ENCODE results near the gene ETS1.

ETS1 gene

DNA sequence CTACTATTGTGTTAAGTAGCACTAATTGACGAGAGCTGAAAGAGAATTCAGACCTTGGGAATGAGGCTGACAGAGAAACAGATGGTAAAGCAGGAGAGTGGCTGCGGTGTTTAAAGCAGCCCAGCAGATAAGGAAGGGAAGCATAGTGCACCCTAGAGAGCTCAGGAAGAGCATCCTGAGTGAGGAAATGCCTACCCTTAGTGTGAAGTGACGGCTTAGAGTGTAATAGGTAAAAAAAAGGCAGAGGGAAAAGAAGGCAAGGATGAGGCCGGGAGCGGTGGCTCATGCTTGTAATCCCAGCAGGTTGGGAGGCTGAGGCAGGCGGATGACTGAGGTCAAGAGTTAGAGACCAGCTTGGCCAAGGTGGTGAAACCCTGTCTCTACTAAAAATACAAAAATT lies 22.4 kb upstream of the ETS1 start:
- H3K27ac Mint-ChIP-seq: peak overlapping the region; percentile 96
- no peaks in the 10 kb centered on the region for H3K36me3 Mint-ChIP-seq (ENCODE audit: low read depth)
- no peaks in the 10 kb centered on the region for H3K27me3 Mint-ChIP-seq
- H3K4me1 Mint-ChIP-seq (ENCODE audit: low read depth): peaks cover 70% of the 10 kb centered on the region
- peak overlapping the region; percentile 74 for H3K4me3 Mint-ChIP-seq
- no peaks in the 10 kb centered on the region for H3K9me3 Mint-ChIP-seq

DNA sequence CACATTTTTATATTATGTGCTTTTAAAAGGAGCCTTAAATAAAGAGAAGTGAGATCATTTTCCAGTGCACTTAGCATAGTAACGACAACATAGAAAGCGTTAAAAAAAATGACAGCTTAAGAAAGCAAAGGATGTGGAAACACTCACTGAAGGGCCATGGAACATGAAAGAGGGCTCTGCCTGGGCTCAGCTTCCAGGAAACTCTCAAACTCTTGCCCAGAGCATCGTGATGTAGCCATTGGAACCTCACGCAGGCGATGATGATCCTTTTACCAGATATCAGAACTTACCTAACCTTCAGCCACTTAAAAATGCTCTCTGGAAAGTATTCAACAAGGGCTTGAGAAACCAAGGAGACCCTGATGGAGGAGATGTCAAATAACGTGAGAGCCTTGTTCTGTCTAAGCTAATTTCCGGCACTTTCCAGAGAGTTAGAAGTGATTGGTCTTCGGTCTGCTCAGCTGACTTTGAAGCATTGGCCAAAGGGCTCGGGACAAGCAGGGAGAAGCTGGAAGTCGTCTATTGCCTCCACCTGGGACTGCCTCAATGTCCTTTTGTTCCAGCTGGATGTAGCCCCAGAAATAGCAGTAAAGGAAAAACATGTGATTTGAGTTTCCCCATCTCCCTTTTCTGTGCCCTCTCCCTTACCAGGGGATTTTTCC lies 21.5 kb upstream of the ETS1 start:
- Mint-ChIP-seq H3K36me3 (ENCODE audit: low read depth) (no peaks in the 10 kb centered on the region), H3K27ac (peak overlapping the region; percentile 79), H3K9me3 (no peaks in the 10 kb centered on the region), H3K4me3 (no peak overlapping the region), H3K27me3 (no peaks in the 10 kb centered on the region), H3K4me1 (ENCODE audit: low read depth) (peaks cover 74% of the 10 kb centered on the region)

DNA sequence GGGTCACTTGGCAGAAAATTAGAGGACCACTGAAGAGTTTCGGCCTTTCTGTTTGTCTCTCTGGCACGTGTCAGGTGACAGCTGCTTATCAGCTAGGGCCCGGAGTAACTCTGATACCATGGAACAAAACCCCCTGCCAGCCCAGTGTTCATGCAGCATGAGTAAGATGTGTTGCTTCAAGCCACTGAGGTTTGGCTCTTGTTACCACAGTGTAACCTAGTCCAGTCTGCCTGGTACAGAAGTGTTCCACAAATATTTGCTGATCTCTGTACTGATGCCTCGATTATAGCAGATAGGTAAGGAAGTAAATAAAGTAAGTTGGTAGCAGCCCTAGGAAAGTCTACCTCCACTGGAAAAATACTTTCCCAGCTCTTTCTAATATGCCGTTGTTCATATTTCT lies 20.5 kb upstream of the ETS1 start:
- H3K36me3 Mint-ChIP-seq (ENCODE audit: low read depth): no peaks in the 10 kb centered on the region
- H3K4me3 Mint-ChIP-seq: no peak overlapping the region
- H3K27me3 Mint-ChIP-seq: no peaks in the 10 kb centered on the region
- peaks cover 77% of the 10 kb centered on the region for H3K4me1 Mint-ChIP-seq (ENCODE audit: low read depth)
- H3K9me3 Mint-ChIP-seq: no peaks in the 10 kb centered on the region
- peak overlapping the region; percentile 14 for H3K27ac Mint-ChIP-seq

DNA sequence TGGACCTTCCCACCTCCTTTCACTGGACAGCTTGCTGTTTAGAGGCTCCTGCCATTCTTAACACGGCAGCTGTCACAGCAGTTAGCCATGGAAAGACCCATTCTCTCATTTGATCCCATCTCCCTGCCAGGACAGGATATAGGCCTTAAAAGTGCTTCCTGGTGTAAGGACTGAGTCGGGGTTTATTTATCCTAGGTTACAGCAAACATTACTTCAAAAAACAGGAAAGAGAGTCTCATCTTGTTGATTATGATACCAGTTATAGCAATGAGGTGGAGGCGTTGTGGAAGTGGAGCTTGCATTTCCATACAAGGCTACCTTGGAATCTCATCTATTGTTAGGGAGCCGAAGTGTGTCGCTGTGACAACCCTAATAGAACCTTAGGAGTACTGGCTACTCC lies 17.4 kb upstream of the ETS1 start:
- H3K9me3 Mint-ChIP-seq: no peaks in the 10 kb centered on the region
- no peaks in the 10 kb centered on the region for H3K27me3 Mint-ChIP-seq
- no peaks in the 10 kb centered on the region for H3K36me3 Mint-ChIP-seq (ENCODE audit: low read depth)
- H3K4me3 Mint-ChIP-seq: no peak overlapping the region
- no peak overlapping the region for H3K27ac Mint-ChIP-seq
- peaks cover 67% of the 10 kb centered on the region for H3K4me1 Mint-ChIP-seq (ENCODE audit: low read depth)

DNA sequence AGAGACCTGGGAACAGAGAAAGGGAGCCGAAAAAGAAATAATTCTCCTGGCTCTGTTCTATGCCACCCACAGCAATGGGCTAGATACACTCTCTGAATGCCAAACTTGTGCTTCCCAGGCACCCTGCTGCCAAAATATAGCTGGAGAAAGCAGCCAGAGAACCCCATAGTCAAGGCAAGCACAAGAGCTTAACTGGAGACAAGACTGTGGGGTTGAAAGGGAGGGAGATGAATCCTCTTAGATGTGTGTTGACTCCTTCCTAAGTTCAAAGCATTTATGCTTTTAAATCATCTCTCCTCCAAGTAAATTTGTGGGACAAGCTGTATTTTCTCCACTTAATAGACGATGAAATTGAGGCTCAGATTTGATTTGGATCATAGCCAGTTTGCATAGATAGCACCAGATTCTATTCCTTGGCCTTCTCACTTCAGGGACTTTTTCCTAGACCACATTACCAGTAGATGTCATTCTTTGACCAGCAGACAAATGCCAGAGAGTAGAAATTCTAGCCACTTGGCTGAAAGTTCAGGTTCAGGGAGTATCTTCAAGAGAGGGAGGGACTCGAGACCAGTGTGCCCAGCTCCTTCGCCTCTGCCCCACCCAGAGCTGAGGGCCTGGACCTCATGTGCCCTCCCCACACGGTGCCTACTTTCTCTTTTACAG lies 16.5 kb upstream of the ETS1 start:
- Mint-ChIP-seq H3K4me1 (ENCODE audit: low read depth) (peaks cover 67% of the 10 kb centered on the region), H3K36me3 (ENCODE audit: low read depth) (no peaks in the 10 kb centered on the region), H3K27ac (no peak overlapping the region), H3K27me3 (no peaks in the 10 kb centered on the region), H3K4me3 (no peak overlapping the region), H3K9me3 (no peaks in the 10 kb centered on the region)

DNA sequence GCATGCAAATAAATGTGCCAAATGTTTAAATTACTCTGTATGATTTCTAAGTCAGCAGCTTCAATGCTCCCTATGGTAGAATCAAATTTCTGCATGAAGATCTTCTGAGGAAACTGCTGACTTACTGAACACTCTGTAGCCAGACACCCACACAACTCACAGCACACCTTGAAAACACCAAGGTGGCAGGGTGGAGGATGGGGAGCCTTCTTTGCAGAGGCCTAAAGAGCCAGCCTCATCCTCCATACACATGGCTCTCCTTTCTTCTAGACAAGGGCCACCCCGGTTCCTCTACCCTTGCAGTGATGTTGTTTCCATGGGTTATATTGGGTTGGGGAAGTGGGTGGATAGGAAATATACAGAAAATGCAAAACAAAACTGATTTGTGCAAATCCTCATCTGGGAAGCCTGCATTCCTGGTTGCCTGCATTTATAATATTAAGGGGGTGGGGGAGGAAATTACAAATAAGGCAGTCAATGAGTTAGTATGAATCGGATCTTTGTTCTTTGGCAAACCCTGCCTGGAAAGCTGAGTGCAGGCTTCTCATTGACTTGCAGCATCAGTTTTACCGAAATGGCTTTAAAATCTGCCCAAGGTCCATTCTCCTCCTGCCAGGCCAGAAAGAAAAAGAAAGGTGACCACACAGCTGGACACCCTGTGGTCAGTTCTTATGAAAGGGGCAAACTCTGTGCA lies 15.8 kb upstream of the ETS1 start:
- Mint-ChIP-seq H3K4me3 (no peak overlapping the region), H3K9me3 (no peaks in the 10 kb centered on the region), H3K36me3 (ENCODE audit: low read depth) (no peaks in the 10 kb centered on the region), H3K27me3 (no peaks in the 10 kb centered on the region), H3K4me1 (ENCODE audit: low read depth) (peaks cover 67% of the 10 kb centered on the region), H3K27ac (no peak overlapping the region)

DNA sequence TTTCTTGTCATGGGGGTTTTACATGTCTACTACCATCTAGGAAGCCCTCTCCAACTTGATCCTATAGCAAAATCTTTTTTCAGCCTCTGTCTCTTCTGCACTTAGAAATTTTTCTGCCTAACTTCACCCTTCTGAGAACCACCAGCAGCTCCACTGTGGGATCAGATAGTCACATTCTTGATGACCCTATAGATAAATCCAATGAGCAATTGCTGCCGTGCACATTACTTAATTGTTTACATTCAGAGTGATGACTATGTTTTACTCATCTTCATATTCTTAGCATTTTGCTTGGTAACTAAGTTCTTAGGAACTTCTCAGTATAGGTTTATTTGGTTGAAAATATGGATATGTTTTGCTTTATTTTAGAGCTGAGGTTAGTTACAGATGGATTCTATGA lies 12.4 kb upstream of the ETS1 start:
- Mint-ChIP-seq H3K4me1 (ENCODE audit: low read depth) (peaks cover 69% of the 10 kb centered on the region), H3K27ac (peak overlapping the region; percentile 4), H3K36me3 (ENCODE audit: low read depth) (no peaks in the 10 kb centered on the region), H3K9me3 (no peaks in the 10 kb centered on the region), H3K4me3 (no peak overlapping the region), H3K27me3 (no peaks in the 10 kb centered on the region)

DNA sequence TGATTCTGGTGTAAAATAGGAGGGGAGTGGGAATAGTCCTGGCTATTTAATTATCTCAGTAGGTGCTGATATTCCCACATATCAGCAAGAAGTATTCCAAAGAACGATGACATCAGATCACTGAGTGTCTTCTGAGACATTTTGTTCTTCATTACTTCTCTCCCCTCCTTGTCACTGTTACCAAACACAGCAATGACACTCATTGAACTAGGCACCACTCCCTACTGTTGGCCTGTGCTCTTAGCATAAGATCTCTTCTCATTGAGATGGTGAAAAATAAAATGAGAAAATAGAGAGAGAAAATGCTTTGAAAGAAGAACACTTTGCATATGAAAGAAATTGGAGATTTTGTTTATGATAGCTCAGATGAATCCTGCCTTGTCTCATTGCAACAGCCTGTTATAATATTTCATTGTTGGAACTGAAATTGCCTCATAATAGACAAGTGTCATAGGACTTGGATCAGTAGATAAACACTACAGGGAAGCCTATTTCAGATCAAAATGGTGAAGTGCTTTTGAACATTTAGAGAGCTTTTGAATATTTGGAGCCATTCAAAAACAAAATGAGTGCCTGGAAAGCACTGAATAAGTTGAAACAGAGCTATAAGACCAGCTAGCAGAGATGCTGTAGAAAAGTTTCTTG lies 11.3 kb upstream of the ETS1 start:
- no peaks in the 10 kb centered on the region for H3K27me3 Mint-ChIP-seq
- H3K9me3 Mint-ChIP-seq: no peaks in the 10 kb centered on the region
- no peak overlapping the region for H3K27ac Mint-ChIP-seq
- H3K4me3 Mint-ChIP-seq: no peak overlapping the region
- peaks cover 59% of the 10 kb centered on the region for H3K4me1 Mint-ChIP-seq (ENCODE audit: low read depth)
- no peaks in the 10 kb centered on the region for H3K36me3 Mint-ChIP-seq (ENCODE audit: low read depth)

DNA sequence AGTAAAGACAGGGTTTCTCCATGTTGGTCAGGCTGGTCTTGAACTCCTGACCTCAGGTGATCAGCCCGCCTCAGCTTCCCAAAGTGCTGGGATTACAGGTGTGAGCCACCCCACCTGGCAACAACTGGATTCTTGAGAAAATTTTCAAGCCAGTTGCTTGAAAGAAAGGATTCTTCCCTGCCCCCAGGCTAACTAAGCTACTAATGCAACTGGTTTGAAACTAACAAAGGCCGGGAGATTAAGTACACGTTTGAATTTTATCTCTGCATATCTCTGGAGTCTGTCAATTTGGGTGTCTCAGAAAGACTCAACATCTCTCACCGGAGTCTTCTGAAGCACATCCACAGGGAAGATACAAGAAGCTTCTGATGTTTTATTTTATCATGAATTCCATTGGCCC lies 10.7 kb upstream of the ETS1 start:
- no peaks in the 10 kb centered on the region for H3K9me3 Mint-ChIP-seq
- no peaks in the 10 kb centered on the region for H3K36me3 Mint-ChIP-seq (ENCODE audit: low read depth)
- no peak overlapping the region for H3K4me3 Mint-ChIP-seq
- no peak overlapping the region for H3K27ac Mint-ChIP-seq
- H3K4me1 Mint-ChIP-seq (ENCODE audit: low read depth): peaks cover 54% of the 10 kb centered on the region
- H3K27me3 Mint-ChIP-seq: no peaks in the 10 kb centered on the region

DNA sequence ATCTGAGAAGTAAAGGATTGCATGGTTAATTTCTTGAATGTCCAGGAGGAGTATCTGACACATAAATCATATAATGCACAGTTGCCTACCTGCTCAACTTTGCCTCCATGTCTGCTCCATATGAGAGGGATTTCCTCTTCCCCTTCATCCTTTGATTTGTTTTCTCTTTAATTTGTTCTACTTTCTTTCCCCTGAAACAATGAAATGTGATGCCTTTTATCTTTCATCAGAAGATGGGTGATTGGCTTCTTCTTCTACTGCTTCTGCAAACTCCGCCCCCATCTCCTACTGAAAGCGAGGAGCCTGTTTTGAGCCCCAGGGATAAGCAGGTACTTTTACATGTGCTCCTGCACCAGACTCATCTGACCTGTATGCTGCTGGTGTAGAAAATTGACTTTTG lies 9.9 kb upstream of the ETS1 start:
- Mint-ChIP-seq H3K27ac (no peak overlapping the region), H3K9me3 (no peaks in the 10 kb centered on the region), H3K36me3 (ENCODE audit: low read depth) (no peaks in the 10 kb centered on the region), H3K27me3 (no peaks in the 10 kb centered on the region), H3K4me3 (no peak overlapping the region), H3K4me1 (ENCODE audit: low read depth) (peaks cover 47% of the 10 kb centered on the region)

DNA sequence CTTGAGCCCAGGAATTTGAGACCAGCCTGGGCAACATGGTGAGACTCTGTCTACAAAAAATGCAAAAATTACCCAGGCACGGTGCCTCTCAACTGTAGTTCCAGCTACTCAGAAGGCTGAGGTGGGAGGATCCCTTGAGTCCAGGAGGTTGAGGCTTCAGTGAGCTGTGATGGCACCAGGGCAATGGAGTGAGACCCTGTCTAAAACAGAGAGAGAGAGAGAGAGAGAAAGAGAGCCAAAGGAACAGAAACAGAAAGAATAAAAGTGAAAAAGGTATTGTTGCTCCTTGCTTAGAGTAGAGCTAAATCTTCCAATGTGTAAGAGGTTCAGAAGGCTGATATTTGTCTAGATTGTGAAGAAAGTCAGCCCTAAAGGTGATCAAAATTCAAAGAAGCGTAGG lies 8.9 kb upstream of the ETS1 start:
- Mint-ChIP-seq H3K4me1 (ENCODE audit: low read depth) (peaks cover 44% of the 10 kb centered on the region), H3K36me3 (ENCODE audit: low read depth) (no peaks in the 10 kb centered on the region), H3K4me3 (no peak overlapping the region), H3K27me3 (no peaks in the 10 kb centered on the region), H3K27ac (no peak overlapping the region), H3K9me3 (no peaks in the 10 kb centered on the region)

DNA sequence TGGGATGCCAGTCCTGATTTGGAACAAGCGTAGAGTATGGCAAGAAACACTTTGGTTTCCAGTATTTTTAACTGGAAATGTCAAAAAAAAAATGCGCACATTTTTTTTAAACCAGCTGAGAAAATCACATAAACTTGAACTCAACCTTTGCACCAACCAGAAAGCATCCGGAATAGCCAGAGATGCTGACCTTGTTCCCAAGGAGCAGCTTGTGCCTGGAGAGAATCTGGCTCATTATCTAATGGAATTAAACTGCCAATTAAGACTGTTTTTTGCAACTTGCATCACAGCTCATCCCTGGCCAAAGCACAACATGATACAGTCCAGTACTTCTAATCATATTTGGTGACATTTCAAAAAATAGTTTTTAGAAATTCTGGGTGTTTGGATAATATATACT lies 8.4 kb upstream of the ETS1 start:
- H3K27ac Mint-ChIP-seq: no peak overlapping the region
- no peaks in the 10 kb centered on the region for H3K9me3 Mint-ChIP-seq
- no peak overlapping the region for H3K4me3 Mint-ChIP-seq

DNA sequence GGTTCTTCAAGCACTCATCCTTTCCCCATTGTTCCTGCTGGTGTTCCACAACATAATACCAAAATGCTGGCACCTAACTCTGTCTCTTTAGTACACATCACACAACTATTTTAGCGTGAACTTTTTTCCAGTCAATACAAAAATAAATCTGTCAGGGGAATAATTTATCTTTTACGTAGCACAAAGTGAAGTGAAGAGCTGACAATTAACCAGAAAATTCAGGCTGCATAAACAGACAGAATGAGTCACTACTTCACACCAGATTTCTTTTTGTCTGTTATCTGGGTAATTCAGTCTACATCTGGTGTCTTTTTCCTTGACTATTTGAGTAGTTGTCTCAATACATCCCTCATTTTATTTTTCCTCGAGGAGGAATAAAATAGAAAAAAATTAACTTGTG lies 7.9 kb upstream of the ETS1 start:
- Mint-ChIP-seq H3K9me3 (no peaks in the 10 kb centered on the region), H3K27ac (no peak overlapping the region), H3K4me1 (ENCODE audit: low read depth) (peaks cover 41% of the 10 kb centered on the region), H3K4me3 (no peak overlapping the region), H3K27me3 (no peaks in the 10 kb centered on the region), H3K36me3 (ENCODE audit: low read depth) (no peaks in the 10 kb centered on the region)

More for the DNA sequence above, 8.4 kb upstream of the ETS1 start:
- Mint-ChIP-seq H3K4me1 (ENCODE audit: low read depth) (peaks cover 43% of the 10 kb centered on the region), H3K36me3 (ENCODE audit: low read depth) (no peaks in the 10 kb centered on the region), H3K27me3 (no peaks in the 10 kb centered on the region)

DNA sequence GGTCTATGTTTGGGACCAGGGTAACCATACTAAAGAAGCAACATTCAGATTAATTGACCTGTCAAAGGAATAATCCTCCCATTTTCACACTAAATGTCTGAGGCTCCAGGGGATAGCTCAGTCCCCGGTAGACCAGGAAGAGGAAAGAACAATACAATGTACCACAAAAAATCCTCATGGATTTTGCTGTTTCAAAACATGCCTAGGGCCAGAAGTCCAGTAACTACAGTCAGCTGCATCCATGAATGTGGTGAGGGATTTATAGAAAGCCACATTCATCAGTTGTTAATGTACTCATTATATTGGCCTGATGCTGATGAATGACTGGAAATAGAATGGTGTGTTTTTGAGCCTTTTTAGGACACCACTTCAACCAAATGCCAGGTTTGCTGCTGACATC lies 6.9 kb upstream of the ETS1 start:
- H3K9me3 Mint-ChIP-seq: no peaks in the 10 kb centered on the region
- H3K27me3 Mint-ChIP-seq: no peaks in the 10 kb centered on the region
- H3K36me3 Mint-ChIP-seq (ENCODE audit: low read depth): no peaks in the 10 kb centered on the region
- peaks cover 31% of the 10 kb centered on the region for H3K4me1 Mint-ChIP-seq (ENCODE audit: low read depth)
- H3K4me3 Mint-ChIP-seq: no peak overlapping the region
- no peak overlapping the region for H3K27ac Mint-ChIP-seq

DNA sequence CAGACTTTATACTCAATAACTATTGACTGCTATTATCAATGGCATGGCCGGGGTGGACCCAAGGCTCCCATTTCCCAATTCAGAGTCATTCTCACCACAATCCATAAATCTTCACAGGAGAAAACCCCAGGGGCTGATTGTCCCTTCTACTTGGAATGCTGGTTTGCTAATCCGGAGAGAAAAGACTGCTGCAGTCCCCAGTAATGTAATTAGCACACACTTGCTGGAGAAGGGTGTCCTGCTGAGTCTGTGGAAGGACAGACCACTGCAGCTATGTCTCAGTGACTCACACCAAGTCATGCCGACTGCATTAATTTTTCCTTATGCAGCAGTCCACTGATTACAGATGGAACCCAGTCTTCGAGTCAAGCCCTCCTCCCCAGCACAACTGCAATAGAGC lies 5.9 kb upstream of the ETS1 start:
- Mint-ChIP-seq H3K36me3 (ENCODE audit: low read depth) (no peaks in the 10 kb centered on the region), H3K4me1 (ENCODE audit: low read depth) (peaks cover 21% of the 10 kb centered on the region), H3K9me3 (no peaks in the 10 kb centered on the region), H3K4me3 (no peak overlapping the region), H3K27me3 (no peaks in the 10 kb centered on the region), H3K27ac (no peak overlapping the region)
